H1 (cell line): ENCODE measurements around the gene LMO2. TPM values are rescaled to one million over a fixed set of nuclear protein-coding genes. Genes with fewer than 3 reads are reported as not detected.

Source experiments
- BCL11A ChIP-seq, 2 experiments: IDR thresholded peaks; one replicate each; pipeline ENCODE4 v1.6.1; 2011; ENCODE audit warnings: low read depth in 2 of 2, low read length in 2 of 2, mild to moderate bottlenecking in 2 of 2
- CBX8 ChIP-seq: fragments of 300-800, 300-1000 bp; sonication (generic); IDR thresholded peaks from 2 replicates; pipeline ENCODE4 v1.7.1; 2016; ENCODE audit warnings: low read depth, low read length, borderline replicate concordance
- POLR2A ChIP-seq, 2 experiments: IDR thresholded peaks; 1 replicate in 1 of 2; 2 replicates in 1 of 2; pipeline ENCODE4 v1.6.1; 2011; ENCODE audit warnings: low read depth in 2 of 2, low read length in 2 of 2, mild to moderate bottlenecking in 2 of 2; ENCODE audit errors: control extremely low read depth in 1 of 2
- ZNF274 ChIP-seq: IDR thresholded peaks from 2 replicates; pipeline ENCODE4 v1.7.0; 2012; ENCODE audit warnings: low read length, borderline replicate concordance; ENCODE audit errors: extremely low read depth
- polyA plus RNA-seq, 7 experiments: library from polyadenylated mRNA; depleted of rRNA in 3 of 7; stranded (reverse) in 5 of 7; unstranded in 2 of 7; fragments of >200 nt in 5 of 7; fragments of 200-250 nt in 2 of 7; gene quantifications; 1 replicate in 5 of 7; 2 replicates in 1 of 7; 4 replicates in 1 of 7; pipeline versions ENCODE4 v1.2.1 to v1.2.3, GENCODE V29; 2011 to 2013; ENCODE audit warnings: missing spikeins in 2 of 7, mixed read lengths in 2 of 7
- total RNA-seq: library from RNA; stranded (reverse); fragmentation: NEBNext Ultra II Directional; extraction: Animal tissue kit (Norgen Biotek cat#: 25700); gene quantifications from 2 replicates; pipeline ENCODE4 v1.2.1, GENCODE V29; 2021
- TF ChIP-seq, protein P1 (sequence below): IDR thresholded peaks from 2 replicates; pipeline ENCODE4 v1.6.1; 2011; ENCODE audit warnings: low read depth, mild to moderate bottlenecking, low read length; ENCODE audit not compliant: insufficient read depth

LMO2 gene
- total and polyA plus RNA-seq, 2 of the 8 experiments (the other 6 are each of a cell fraction or from before 2014, with no cell fraction given) = 1.6 to 2.7 TPM

DNA sequence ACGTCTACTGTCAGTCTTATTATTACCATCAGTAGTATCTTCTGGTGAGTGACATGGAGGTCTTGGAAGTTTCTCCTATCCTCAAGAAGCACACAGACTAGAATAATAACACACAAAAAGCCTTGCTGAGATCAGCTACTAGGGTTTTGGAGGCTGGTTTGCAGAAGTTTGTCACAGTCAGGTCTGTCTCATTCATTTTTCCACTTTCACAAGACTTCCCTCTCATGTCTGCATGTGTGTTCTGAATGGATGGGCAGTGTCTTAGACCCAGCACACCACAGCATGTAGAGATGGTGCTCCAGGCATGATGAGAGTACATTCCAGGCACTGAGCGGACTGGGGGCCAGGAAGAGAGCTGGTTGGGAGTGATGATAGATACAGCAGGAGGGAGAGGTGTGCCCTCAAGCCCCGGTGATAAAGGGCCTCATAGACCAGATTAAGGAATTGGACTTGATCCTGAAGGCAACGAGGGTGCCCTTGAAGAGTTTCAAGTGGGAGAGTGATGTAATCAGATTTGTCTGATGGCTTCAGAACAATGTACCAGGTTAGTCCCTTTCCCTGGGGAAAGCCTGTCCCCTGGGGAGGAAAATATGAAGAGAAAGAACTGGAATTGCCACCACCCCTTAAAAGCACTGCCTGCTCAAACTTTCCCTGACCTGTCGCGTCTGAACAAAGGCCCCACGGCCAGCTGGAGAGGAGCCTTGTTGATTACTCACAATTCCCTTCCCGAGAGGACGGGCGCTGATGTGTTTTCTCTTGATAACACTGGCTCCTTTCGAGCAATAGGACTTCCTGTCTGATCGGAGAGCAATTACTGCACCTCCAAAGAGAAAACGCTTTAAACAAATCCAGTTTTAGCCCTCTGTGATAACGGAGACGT, 45.1 kb upstream of the LMO2 start (continued):
- TF ChIP-seq POLR2A (IDR thresholded peaks at IDR 0.05; ENCODE audit: control extremely low read depth in 1 of 2, low read depth in 2 of 2, low read length in 2 of 2) = no peak
- TF ChIP-seq CBX8 = no peak
- TF ChIP-seq, protein P1, sequence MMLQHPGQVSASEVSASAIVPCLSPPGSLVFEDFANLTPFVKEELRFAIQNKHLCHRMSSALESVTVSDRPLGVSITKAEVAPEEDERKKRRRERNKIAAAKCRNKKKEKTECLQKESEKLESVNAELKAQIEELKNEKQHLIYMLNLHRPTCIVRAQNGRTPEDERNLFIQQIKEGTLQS = no peak
- no peak for TF ChIP-seq ZNF274
- TF ChIP-seq BCL11A (IDR thresholded peaks at IDR 0.05; ENCODE audit: low read depth in 2 of 2, low read length in 2 of 2) = no peak
- TF ChIP-seq, all 59 proteins: peak for 0
